Measurements from ENCODE around the gene ENPP1. TPM values are rescaled to one million over a fixed set of nuclear protein-coding genes. Genes with fewer than 3 reads are reported as not detected.
"Not testable (repeated sequence)": the region's sequence is repeated elsewhere in the genome, so short reads cannot be mapped to it uniquely, and the experiment has no call there.

The ENPP1 gene
- total and polyA plus RNA-seq, 2 of the 4 experiments (the other 2 are of a cell fraction) = 10.9 to 38.9 TPM

GRCh38 chr6:131858765-131859415, 51.1 kb downstream of the ENPP1 start:
- ChIA-PET CTCF (interaction anchor here (0.6 to 0.7 kb wide), 3 partner anchors 121 to 368 kb away, joined by 3 to 5 read pairs (median 3); no protein-coding TSS in a partner anchor), POLR2A (ENCODE audit: unreplicated experiment) (no interaction called here)
- peak overlapping the region; percentile 62; the same call in 1 of the 2 replicates for H3K4me2 ChIP-seq (ENCODE audit: low read depth, low read length)
- intact Hi-C loops (cut with micrococcal nuclease) (no loop called here), in situ Hi-C loops (cut with MboI; ENCODE audit: low sequenced_read_pairs) (no loop called here), dilution Hi-C loops (cut with HindIII; ENCODE audit: low sequenced_read_pairs, unreplicated experiment) (no loop called here)
- no peaks in the 10 kb centered on the region for H3K79me1 ChIP-seq (ENCODE audit: low read depth in 1 of 2, low read length in 2 of 2)
- H2BK15ac ChIP-seq (ENCODE audit: low read depth, low read length) = peak overlapping the region; percentile 43; the same call in 2 of the 3 replicates
- peak; percentile 82 for DNase-seq
- peaks cover 7% of the 10 kb centered on the region; the same call in 1 of the 2 replicates for H3K4me1 ChIP-seq (ENCODE audit: control insufficient read depth, insufficient read depth, low read length)
- ATAC-seq (ENCODE audit: low read depth) = peak; percentile 42; the same call in 1 of the 2 replicates
- WGBS, 2 experiments (ENCODE audit: extremely low coverage in 2 of 2, insufficient read length in 1 of 2) = no CpG with 5 or more reads among the region's 2 CpGs
- peak overlapping the region; percentile 66; the same call in 1 of the 2 replicates for H2BK120ac ChIP-seq (ENCODE audit: low read depth, low read length)
- peak overlapping the region; percentile 86; the same call in 1 of the 2 replicates for H3K18ac ChIP-seq (ENCODE audit: low read depth, low read length)
- no peak overlapping the region for H2AFZ ChIP-seq (replicated peaks; ENCODE audit: low read length, poor library complexity)
- no TSS peak for BruUV-seq (replicated peaks)
- no peaks in the 10 kb centered on the region for H3K36me3 ChIP-seq (ENCODE audit: control insufficient read depth, insufficient read depth, low read length)
- peak overlapping the region; percentile 70; the same call in 1 of the 2 replicates for H2BK20ac ChIP-seq (ENCODE audit: low read depth, low read length)
- no peaks in the 10 kb centered on the region for H3K27me3 ChIP-seq (ENCODE audit: control insufficient read depth, insufficient read depth, low read length)
- peak overlapping the region; percentile 84 for H2BK5ac ChIP-seq (ENCODE audit: low read depth, low read length, poor library complexity, severe bottlenecking)
- H3K9me1 ChIP-seq (ENCODE audit: insufficient read depth, low read length) = peaks cover 2% of the 10 kb centered on the region; the same call in 1 of the 2 replicates
- no peak overlapping the region for H3K56ac ChIP-seq (ENCODE audit: extremely low read depth, insufficient read depth, low read length)
- H3K23ac ChIP-seq (ENCODE audit: low read depth, low read length) = peak overlapping the region; percentile 20; the same call in 1 of the 2 replicates
- TF ChIP-seq ELK1 (IDR thresholded peaks at IDR 0.05; ENCODE audit: borderline replicate concordance, low read depth, low read length) (no peak), MAFK (IDR thresholded peaks at IDR 0.05; ENCODE audit: low read depth, low read length) (peak; percentile 89)
- peak overlapping the region; percentile 61 for H3K14ac ChIP-seq (replicated peaks; ENCODE audit: low read depth, low read length)
- no peak overlapping the region for H3K4me3 ChIP-seq (ENCODE audit: insufficient read depth, low read depth, low read length)
- no peak overlapping the region for H4K91ac ChIP-seq (ENCODE audit: insufficient read depth, low read depth, low read length)
- H4K20me1 ChIP-seq (ENCODE audit: insufficient read depth, low read length) = no peaks in the 10 kb centered on the region
- no peaks in the 10 kb centered on the region for H3K9me3 ChIP-seq (ENCODE audit: control insufficient read depth, insufficient read depth, low read length)
- H4K8ac ChIP-seq (ENCODE audit: low read depth in 2 of 2, low read length in 2 of 2) = peak overlapping the region; percentile 34 to 82
- H3K4ac ChIP-seq (ENCODE audit: low read depth, low read length) = peak overlapping the region; percentile 24; the same call in 1 of the 2 replicates
- no peak overlapping the region for H3K9ac ChIP-seq (ENCODE audit: low read depth, low read length)
- H2AK9ac ChIP-seq (replicated peaks; ENCODE audit: low read depth, low read length, poor library complexity) = no peak overlapping the region
- H4K5ac ChIP-seq (ENCODE audit: low read depth, low read length) = peak overlapping the region; percentile 81; the same call in 1 of the 2 replicates
- no peak overlapping the region for H2AK5ac ChIP-seq (ENCODE audit: low read depth, low read length)
- H3K27ac ChIP-seq (ENCODE audit: insufficient read depth, low read length) = no peak overlapping the region

- peak overlapping the region; percentile 72 for H4K91ac ChIP-seq (ENCODE audit: insufficient read depth, low read depth, low read length)
- H2AK5ac ChIP-seq (ENCODE audit: low read depth, low read length) = peak overlapping the region; percentile 13; the same call in 1 of the 2 replicates
Measured at GRCh38 chr6:131859658-131860057, 51.8 kb downstream of the ENPP1 start.

More at GRCh38 chr6:131859658-131860057, 51.8 kb downstream of the ENPP1 start:
- H3K27me3 ChIP-seq (ENCODE audit: control insufficient read depth, insufficient read depth, low read length); H3K4me2 ChIP-seq (ENCODE audit: low read depth, low read length); H3K9me1 ChIP-seq (ENCODE audit: insufficient read depth, low read length); H3K56ac ChIP-seq (ENCODE audit: extremely low read depth, insufficient read depth, low read length); H3K9me3 ChIP-seq (ENCODE audit: control insufficient read depth, insufficient read depth, low read length); H4K20me1 ChIP-seq (ENCODE audit: insufficient read depth, low read length); dilution Hi-C loops (cut with HindIII; ENCODE audit: low sequenced_read_pairs, unreplicated experiment); H3K4me1 ChIP-seq (ENCODE audit: control insufficient read depth, insufficient read depth, low read length); POLR2A ChIA-PET (ENCODE audit: unreplicated experiment); H3K4me3 ChIP-seq (ENCODE audit: insufficient read depth, low read depth, low read length); H3K27ac ChIP-seq (ENCODE audit: insufficient read depth, low read length); BruUV-seq (replicated peaks); in situ Hi-C loops (cut with MboI; ENCODE audit: low sequenced_read_pairs); H3K9ac ChIP-seq (ENCODE audit: low read depth, low read length); ATAC-seq (ENCODE audit: low read depth); DNase-seq; H3K79me1 ChIP-seq (ENCODE audit: low read depth in 1 of 2, low read length in 2 of 2); H3K36me3 ChIP-seq (ENCODE audit: control insufficient read depth, insufficient read depth, low read length): not testable (repeated sequence)
- H3K18ac ChIP-seq (ENCODE audit: low read depth, low read length) = peak overlapping the region; percentile 2; the same call in 1 of the 2 replicates
- H2BK15ac ChIP-seq (ENCODE audit: low read depth, low read length) = peak overlapping the region; percentile 88; the same call in 2 of the 3 replicates
- peak overlapping the region; percentile 3 for H2BK5ac ChIP-seq (ENCODE audit: low read depth, low read length, poor library complexity, severe bottlenecking)
- intact Hi-C loops (cut with micrococcal nuclease) = loop anchor here (5.0 kb wide), 1 partner anchor 42 kb away; no protein-coding TSS in a partner anchor
- H2AK9ac ChIP-seq (replicated peaks; ENCODE audit: low read depth, low read length, poor library complexity) = peak overlapping the region; percentile 58
- peak overlapping the region; percentile 21 for H2AFZ ChIP-seq (replicated peaks; ENCODE audit: low read length, poor library complexity)
- peak overlapping the region; percentile 4; the same call in 1 of the 2 replicates for H4K5ac ChIP-seq (ENCODE audit: low read depth, low read length)
- H4K8ac ChIP-seq (ENCODE audit: low read depth in 2 of 2, low read length in 2 of 2) = peak overlapping the region; percentile 25 to 66; a peak in 2 of 4 replicates
- peak overlapping the region; percentile 31; the same call in 1 of the 2 replicates for H3K14ac ChIP-seq (replicated peaks; ENCODE audit: low read depth, low read length)
- no CpG with 5 or more reads among the region's 5 CpGs for WGBS, 2 experiments (ENCODE audit: extremely low coverage in 2 of 2, insufficient read length in 1 of 2)
- peak overlapping the region; percentile 59 for H3K4ac ChIP-seq (ENCODE audit: low read depth, low read length)
- peak overlapping the region; percentile 14; the same call in 1 of the 2 replicates for H2BK20ac ChIP-seq (ENCODE audit: low read depth, low read length)
- H2BK120ac ChIP-seq (ENCODE audit: low read depth, low read length) = peak overlapping the region; percentile 58
- CTCF ChIA-PET = interaction anchor here (0.7 kb wide), 1 partner anchor 164 kb away, joined by 3 read pairs; no protein-coding TSS in a partner anchor
- H3K23ac ChIP-seq (ENCODE audit: low read depth, low read length) = 0 out of 2 replicates have a peak overlapping the region, but pooled peaks have one; percentile 24

Measured in IMR-90 (cell line).